MM.1S (cell line): ENCODE results near the gene SPATA6.
"Not testable (repeated sequence)": the region's sequence is repeated elsewhere in the genome, so short reads cannot be mapped to it uniquely, and the experiment has no call there.

ENCODE experiments used
- DNase-seq: peaks from one replicate; pipeline ENCODE4 v3.0.0-alpha.2; 2015
- H2AFZ ChIP-seq: fragments of 300-600 bp; sonication (generic); 2 replicates; pipeline ENCODE4 v1.6.0; 2016; ENCODE audit warnings: antibody characterized with exemption, low read length
- H3F3A ChIP-seq: fragments of 300-600 bp; sonication (generic); 2 replicates; pipeline ENCODE4 v1.6.1; 2016; ENCODE audit warnings: mild to moderate bottlenecking, antibody characterized with exemption, low read length, moderate library complexity, mixed read lengths; ENCODE audit not compliant: insufficient read depth
- H3K27ac ChIP-seq: fragments of 300-600 bp; sonication (generic); 2 replicates; pipeline ENCODE4 v1.5.1; 2016; ENCODE audit warnings: mild to moderate bottlenecking, low read length
- H3K27me3 ChIP-seq: fragments of 300-600 bp; sonication (generic); replicated peaks from 2 replicates; pipeline ENCODE4 v1.6.0; 2016; ENCODE audit warnings: low read length; ENCODE audit not compliant: insufficient read depth
- H3K36me3 ChIP-seq: fragments of 300-600 bp; sonication (generic); replicated peaks from 2 replicates; pipeline ENCODE4 v1.6.1; 2016; ENCODE audit warnings: mild to moderate bottlenecking, low read length, mixed read lengths; ENCODE audit not compliant: insufficient read depth
- H3K4me1 ChIP-seq: fragments of 300-600 bp; sonication (generic); 2 replicates; pipeline ENCODE4 v1.6.1; 2016; ENCODE audit warnings: low read length, mixed read lengths
- H3K4me2 ChIP-seq: fragments of 300-600 bp; sonication (generic); 2 replicates; pipeline ENCODE4 v1.6.0; 2016; ENCODE audit warnings: low read depth, low read length
- H3K4me3 ChIP-seq: fragments of 300-600 bp; sonication (generic); 2 replicates; pipeline ENCODE4 v1.5.1; 2016; ENCODE audit warnings: low read length, mixed read lengths
- H3K79me2 ChIP-seq: fragments of 300-600 bp; sonication (generic); 2 replicates; pipeline ENCODE4 v1.6.1; 2016; ENCODE audit warnings: mixed run types, low read length, mixed read lengths
- H3K9ac ChIP-seq: fragments of 300-600 bp; sonication (generic); 2 replicates; pipeline ENCODE4 v1.6.1; 2016; ENCODE audit warnings: low read length, mixed read lengths
- H3K9me2 ChIP-seq: fragments of 300-600 bp; sonication (generic); replicated peaks from 2 replicates; pipeline ENCODE4 v1.6.1; 2016; ENCODE audit warnings: mild to moderate bottlenecking, low read length, mixed read lengths; ENCODE audit not compliant: insufficient read depth
- H3K9me3 ChIP-seq: fragments of 300-600 bp; sonication (generic); replicated peaks from 2 replicates; pipeline ENCODE4 v1.6.1; 2016; ENCODE audit warnings: mild to moderate bottlenecking, low read length, mixed read lengths; ENCODE audit not compliant: insufficient read depth
- H4K20me1 ChIP-seq: fragments of 300-600 bp; sonication (generic); 2 replicates; pipeline ENCODE4 v1.6.1; 2016; ENCODE audit warnings: mild to moderate bottlenecking, low read length, moderate library complexity, mixed read lengths; ENCODE audit not compliant: insufficient read depth
- CTCF ChIP-seq: fragments of 300-600 bp; sonication (generic); IDR thresholded peaks from 2 replicates; pipeline ENCODE4 v1.5.1; 2016; ENCODE audit warnings: antibody characterized with exemption, low read length, mixed read lengths
- EZH2 ChIP-seq: fragments of 300-600 bp; sonication (generic); optimal IDR thresholded peaks from 2 replicates; pipeline ENCODE3; 2017; ENCODE audit warnings: low read depth, mild to moderate bottlenecking, antibody characterized with exemption, low read length, mixed read lengths
- EZH2phosphoT487 ChIP-seq: fragments of 300-600 bp; sonication (generic); IDR thresholded peaks from 2 replicates; pipeline ENCODE4 v1.6.1; 2018; ENCODE audit warnings: antibody characterized with exemption, low read length

Gene SPATA6

GRCh38 chr1:48450505-48450904 is 21.5 kb downstream of the SPATA6 start:
- Histone ChIP-seq H3K9ac (no peak overlapping the region), H3K4me3 (no peak overlapping the region), H3K4me1 (no peaks in the 10 kb centered on the region), H3K27me3 (no peaks in the 10 kb centered on the region), H4K20me1 (no peaks in the 10 kb centered on the region), H2AFZ (no peak overlapping the region), H3K4me2 (no peak overlapping the region), H3K36me3 (no peaks in the 10 kb centered on the region), H3K27ac (no peak overlapping the region), H3K9me2 (no peaks in the 10 kb centered on the region), H3K79me2 (no peaks in the 10 kb centered on the region), H3K9me3 (no peaks in the 10 kb centered on the region), H3F3A (no peaks in the 10 kb centered on the region)
- TF ChIP-seq EZH2 (no peak), CTCF (no peak), EZH2phosphoT487 (no peak)
- DNase-seq, result no peak

GRCh38 chr1:48448932-48449331 is 23.1 kb downstream of the SPATA6 start:
- Histone ChIP-seq H3K4me2 (no peak overlapping the region), H3K9me3 (no peaks in the 10 kb centered on the region), H3K36me3 (no peaks in the 10 kb centered on the region), H3K9me2 (no peaks in the 10 kb centered on the region), H4K20me1 (no peaks in the 10 kb centered on the region), H3K4me3 (no peak overlapping the region), H3K4me1 (no peaks in the 10 kb centered on the region), H3K27ac (no peak overlapping the region), H3K79me2 (no peaks in the 10 kb centered on the region), H3K9ac (no peak overlapping the region), H3K27me3 (no peaks in the 10 kb centered on the region), H2AFZ (no peak overlapping the region), H3F3A (no peaks in the 10 kb centered on the region)
- DNase-seq, result no peak
- TF ChIP-seq EZH2 (no peak), CTCF (no peak)

GRCh38 chr1:48444186-48444585 is 27.8 kb downstream of the SPATA6 start:
- H3K9me2 ChIP-seq, H3K27me3 ChIP-seq, H4K20me1 ChIP-seq, H3K9ac ChIP-seq, H3K9me3 ChIP-seq, H3F3A ChIP-seq, H3K36me3 ChIP-seq, H3K27ac ChIP-seq, H3K79me2 ChIP-seq, H2AFZ ChIP-seq, DNase-seq, H3K4me2 ChIP-seq, H3K4me1 ChIP-seq, H3K4me3 ChIP-seq: not testable (repeated sequence)

GRCh38 chr1:48442864-48443619 is 29.0 kb downstream of the SPATA6 start:
- no peak for TF ChIP-seq EZH2
- no peak for TF ChIP-seq EZH2phosphoT487
- no peak for TF ChIP-seq CTCF
- Histone ChIP-seq H3K4me1 (no peaks in the 10 kb centered on the region), H3F3A (no peaks in the 10 kb centered on the region), H3K9ac (no peak overlapping the region), H3K79me2 (no peaks in the 10 kb centered on the region), H3K27me3 (no peaks in the 10 kb centered on the region), H3K9me2 (no peaks in the 10 kb centered on the region), H3K4me2 (no peak overlapping the region), H3K4me3 (no peak overlapping the region), H3K27ac (no peak overlapping the region), H2AFZ (no peak overlapping the region), H4K20me1 (no peaks in the 10 kb centered on the region), H3K36me3 (no peaks in the 10 kb centered on the region), H3K9me3 (no peaks in the 10 kb centered on the region)
- DNase-seq, result no peak

GRCh38 chr1:48440786-48441185 is 31.2 kb downstream of the SPATA6 start:
- H3K36me3 ChIP-seq, H3F3A ChIP-seq: not testable (repeated sequence)

More at GRCh38 chr1:48440786-48441185, 31.2 kb downstream of the SPATA6 start:
- not testable (repeated sequence) for H3K79me2 ChIP-seq, H3K9ac ChIP-seq, H2AFZ ChIP-seq, DNase-seq, H3K27me3 ChIP-seq, H3K9me3 ChIP-seq, H3K9me2 ChIP-seq, H3K4me2 ChIP-seq, H3K4me3 ChIP-seq, H4K20me1 ChIP-seq, H3K27ac ChIP-seq, H3K4me1 ChIP-seq
